HG03280 (cell line): ENCODE results near the gene KCND2.
"Not testable (repeated sequence)": the region's sequence is repeated elsewhere in the genome, so short reads cannot be mapped to it uniquely, and the experiment has no call there.

Experiments used
- ATAC-seq: cut with Tn5 transposase; IDR thresholded peaks from one replicate; pipeline ENCODE4 v1.9.1; 2021; ENCODE audit warnings: mild to moderate bottlenecking, moderate library complexity; ENCODE audit not compliant: unreplicated experiment

The KCND2 gene

GRCh38 chr7:120480472-120480871 is 207.5 kb downstream of the KCND2 start:
- no peak for ATAC-seq

GRCh38 chr7:120480930-120481329 is 208.0 kb downstream of the KCND2 start:
- ATAC-seq, result no peak

- no peak for ATAC-seq
Measured at GRCh38 chr7:120486164-120486563, 213.2 kb downstream of the KCND2 start.

GRCh38 chr7:120502132-120502531 is 229.2 kb downstream of the KCND2 start:
- no peak for ATAC-seq

DNA sequence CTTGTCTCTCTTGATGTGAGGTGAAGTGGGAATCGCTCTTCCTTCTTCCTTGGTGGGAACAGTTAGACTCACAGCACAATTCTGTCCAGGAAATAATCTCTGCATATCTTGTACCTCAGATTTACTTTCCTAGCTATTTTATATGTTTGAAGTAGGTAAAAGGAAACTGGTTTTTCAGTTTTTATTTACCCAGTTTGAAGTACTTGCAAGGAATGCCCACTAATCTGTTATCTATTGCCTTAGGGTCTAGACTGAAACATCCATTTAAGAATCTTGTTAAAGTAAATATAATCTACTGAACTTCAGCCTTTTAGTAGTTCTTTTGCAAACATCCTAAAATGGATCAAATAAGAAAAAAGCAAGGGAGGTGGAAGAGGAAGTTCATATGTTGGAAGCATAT is 229.8 kb downstream of the KCND2 start:
- ATAC-seq, result no peak

GRCh38 chr7:120504386-120504785 is 231.4 kb downstream of the KCND2 start:
- no peak for ATAC-seq

DNA sequence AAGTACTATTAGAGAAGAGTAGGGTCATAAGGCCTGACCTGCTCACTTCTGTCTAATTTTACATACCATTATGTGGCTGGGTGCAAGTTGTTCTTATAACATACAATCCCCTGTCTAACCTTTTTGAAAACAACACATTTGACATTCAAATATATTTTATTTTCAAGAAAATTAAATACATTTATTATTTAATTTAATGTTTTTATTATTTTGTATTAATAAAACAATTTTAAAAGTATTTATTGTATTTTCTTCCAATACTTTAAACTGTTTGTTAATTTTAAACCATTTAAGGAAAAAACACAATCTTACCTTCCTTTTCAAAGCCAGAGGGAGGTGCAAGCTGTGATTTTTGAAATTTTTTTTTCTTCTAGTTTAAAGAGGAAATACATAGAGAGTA is 232.8 kb downstream of the KCND2 start:
- no peak for ATAC-seq

GRCh38 chr7:120512701-120513100 is 239.7 kb downstream of the KCND2 start:
- no peak for ATAC-seq

DNA sequence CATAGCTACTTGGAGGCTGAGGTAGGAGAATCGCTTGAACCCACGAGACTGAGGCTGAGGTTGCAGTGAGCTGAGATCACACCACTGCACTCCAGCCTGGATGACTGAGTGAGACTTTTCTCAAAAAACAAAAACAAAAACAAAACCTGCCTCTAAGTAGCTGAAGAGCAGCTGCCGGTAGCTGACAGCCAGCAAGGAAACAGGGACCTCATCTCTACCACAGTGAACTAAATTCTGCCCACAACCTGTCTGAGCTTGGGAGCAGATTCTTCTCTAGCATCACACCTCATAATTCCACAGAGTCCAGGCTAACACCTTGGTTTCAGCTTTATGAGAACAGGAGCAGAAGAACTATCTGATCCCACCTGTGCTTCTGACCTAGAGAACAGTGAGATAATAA is 246.2 kb downstream of the KCND2 start:
- no peak for ATAC-seq

DNA sequence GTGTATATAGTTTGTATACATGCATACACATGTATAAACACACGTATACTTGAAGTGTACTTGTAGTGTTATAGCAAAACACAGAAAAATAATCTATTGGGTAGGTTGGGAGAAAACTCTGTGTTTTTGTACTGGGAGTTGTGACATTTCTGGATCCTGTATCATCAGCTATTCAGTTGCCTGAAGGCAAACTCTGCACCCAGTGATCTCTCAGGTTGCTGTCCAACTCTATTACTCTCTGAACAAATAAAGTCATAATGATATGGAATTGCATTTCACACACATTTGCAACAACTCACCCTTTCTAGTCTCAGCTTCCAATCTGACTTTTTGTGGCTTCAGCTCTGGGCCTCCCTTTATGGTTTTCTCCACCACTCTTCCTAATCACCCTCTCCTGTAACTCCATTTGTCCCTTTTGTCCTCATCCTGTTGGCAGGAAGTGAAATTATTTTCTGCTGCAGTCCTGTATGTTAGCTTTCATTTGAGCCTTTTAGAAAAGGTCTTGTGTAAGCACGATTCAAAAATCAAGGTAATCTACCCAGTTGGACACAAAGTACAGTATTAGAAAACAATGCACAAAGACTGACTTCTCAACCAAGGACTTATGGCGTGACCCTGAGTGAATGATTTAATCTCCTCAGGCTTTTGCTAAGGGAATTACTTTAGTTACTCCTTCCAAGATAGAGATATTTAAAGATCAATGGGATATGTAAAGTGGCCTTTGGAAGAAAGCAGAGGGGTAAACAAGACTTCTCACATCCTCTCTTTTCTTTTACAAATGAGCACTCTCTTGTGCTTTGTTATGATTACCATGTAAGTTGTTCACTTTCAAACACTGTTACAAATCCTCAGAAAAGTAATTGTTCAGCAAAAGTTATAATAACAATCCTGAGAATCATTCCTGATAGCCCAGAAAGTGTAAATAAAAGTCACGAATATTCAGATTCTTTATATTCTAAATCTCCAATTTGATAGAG is 249.1 kb downstream of the KCND2 start:
- no peak for ATAC-seq

DNA sequence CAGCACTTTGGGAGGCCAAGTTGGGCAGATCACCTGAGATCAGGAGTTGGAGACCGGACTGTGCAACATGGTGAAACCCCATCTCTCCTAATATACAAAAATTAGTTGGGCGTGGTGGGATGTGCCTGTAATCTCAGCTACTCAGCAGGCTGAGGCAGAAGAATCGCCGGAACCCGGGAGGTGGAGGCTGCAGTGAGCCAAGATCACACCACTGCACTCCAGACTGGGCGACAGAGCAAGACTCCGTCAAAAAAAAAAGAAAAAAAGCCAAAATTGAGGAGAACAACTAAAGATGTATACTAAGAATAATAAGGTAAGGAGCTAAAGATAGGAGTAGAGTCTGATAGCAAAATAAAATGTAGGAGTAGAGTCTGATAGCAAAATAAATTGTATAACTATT is 251.0 kb downstream of the KCND2 start:
- ATAC-seq, result no peak

DNA sequence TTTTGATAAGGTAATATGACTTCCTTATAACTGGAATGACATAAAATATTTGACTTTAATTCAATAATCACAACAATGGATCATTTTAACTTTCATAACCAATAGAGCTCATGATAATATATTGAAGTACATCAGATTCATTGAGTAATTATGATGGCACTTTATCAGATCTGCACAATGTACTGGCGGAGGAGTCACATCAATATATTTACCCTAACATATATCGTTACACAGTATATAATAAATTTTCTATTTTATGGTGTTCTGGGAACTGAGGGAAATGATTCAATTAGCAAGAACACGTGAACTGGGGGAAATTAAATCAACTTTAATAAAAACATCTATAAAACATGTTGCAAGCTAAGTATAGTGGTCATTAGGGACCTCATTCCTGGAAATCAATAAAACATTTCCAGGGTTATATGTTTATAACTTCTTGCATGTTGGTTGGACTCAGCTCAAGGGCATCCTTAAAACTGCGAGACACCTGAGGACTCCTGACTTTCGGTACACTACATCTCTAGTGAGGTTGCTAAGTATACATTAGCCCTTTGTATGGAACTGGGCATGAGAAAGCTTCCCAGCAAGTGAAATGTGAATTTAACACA is 254.0 kb downstream of the KCND2 start:
- ATAC-seq, result no peak

- no peak for ATAC-seq
Measured at GRCh38 chr7:120529736-120530135, 256.8 kb downstream of the KCND2 start.

GRCh38 chr7:120538335-120538734 is 265.4 kb downstream of the KCND2 start:
- no peak for ATAC-seq

- no peak for ATAC-seq
Measured at GRCh38 chr7:120539321-120539720, 266.3 kb downstream of the KCND2 start.

DNA sequence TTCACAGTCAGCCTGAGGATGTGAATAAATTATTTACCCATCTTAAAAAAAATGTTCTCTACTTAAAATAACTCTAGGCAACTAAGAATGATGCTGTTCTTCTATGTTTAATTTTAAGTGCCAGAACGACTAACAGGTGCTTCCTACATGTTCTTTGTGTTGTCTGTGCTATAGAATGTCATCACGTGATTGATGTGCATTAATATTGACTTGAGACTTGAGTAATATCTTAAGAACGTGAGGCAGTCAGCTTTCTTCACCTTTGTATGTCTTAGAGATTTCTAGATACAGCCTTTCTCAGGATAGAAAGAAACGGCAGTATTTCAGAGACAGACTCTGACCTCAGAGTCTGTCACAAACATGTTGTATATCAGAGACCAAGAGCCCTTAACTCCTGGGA is 274.6 kb downstream of the KCND2 start:
- ATAC-seq, result no peak

- ATAC-seq, result no peak
Measured at GRCh38 chr7:120550494-120551048, 277.6 kb downstream of the KCND2 start.

GRCh38 chr7:120553491-120553890 is 280.5 kb downstream of the KCND2 start:
- ATAC-seq, result no peak

GRCh38 chr7:120554960-120555571 is 282.1 kb downstream of the KCND2 start:
- peak; percentile 70 for ATAC-seq

DNA sequence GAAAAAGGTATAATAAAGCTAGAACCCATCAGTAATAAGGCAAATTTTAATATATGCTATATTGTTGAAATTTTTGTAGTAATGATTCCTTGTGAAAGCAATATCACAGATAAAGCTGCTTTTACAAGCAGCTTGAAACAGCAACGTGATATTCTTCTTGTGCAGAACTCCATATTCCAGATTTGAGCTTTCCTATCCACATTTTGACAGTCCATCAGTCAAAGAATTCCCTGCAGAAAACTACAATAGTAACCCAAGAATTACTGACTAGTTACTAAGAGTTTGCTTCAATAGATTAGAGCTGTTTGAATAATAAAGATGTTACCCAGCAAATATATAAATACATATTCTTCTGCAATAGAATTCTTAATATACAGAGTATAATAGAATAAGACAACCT is 291.2 kb downstream of the KCND2 start:
- ATAC-seq, result no peak

DNA sequence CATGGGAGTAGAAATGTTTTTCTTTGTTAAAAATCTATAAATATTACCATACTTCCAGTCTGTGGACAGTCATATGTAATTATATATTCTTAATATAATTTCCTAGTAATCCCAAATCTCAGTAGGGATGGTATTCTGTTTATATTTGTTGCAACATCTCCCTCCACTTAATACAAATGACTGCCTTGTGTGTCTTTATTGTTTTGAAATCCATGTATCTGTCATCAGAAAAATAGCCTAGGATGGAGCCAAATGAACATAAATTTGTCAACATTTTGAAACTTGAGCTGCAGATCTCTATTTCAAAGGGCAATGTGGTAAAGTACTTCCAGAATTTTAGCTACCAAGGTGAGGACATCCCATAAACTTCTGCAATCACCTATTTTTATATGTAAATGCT is 294.2 kb downstream of the KCND2 start:
- ATAC-seq, result no peak

DNA sequence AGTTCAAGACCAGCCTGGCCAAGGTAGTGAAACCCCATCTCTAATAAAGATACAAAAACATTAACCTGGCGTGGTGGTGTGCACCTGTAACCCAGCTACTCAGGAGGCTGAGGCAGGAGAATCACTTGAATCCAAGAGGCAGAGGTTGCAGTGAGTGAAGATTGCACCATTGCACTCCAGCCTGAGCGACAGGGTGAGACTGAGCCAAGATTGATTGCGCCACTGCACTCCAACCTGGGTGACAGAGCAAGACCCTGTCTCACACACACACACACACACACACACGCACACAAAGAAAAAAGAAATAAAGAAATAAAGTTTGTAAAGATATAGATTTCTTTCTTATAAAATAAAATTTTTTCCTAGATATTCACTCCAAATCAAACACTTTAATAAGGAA is 305.7 kb downstream of the KCND2 start:
- ATAC-seq, result not testable (repeated sequence)
